Activated T-cell treated with anti-CD3 and anti-CD28 coated beads for 1 hour (primary cell): Measurements from ENCODE around the gene ZNF548.

ENCODE experiments used
- DNase-seq: peaks from one replicate; pipeline ENCODE4 v3.0.0-alpha.2; 2020; ENCODE audit warnings: low read depth

The ZNF548 gene

DNA sequence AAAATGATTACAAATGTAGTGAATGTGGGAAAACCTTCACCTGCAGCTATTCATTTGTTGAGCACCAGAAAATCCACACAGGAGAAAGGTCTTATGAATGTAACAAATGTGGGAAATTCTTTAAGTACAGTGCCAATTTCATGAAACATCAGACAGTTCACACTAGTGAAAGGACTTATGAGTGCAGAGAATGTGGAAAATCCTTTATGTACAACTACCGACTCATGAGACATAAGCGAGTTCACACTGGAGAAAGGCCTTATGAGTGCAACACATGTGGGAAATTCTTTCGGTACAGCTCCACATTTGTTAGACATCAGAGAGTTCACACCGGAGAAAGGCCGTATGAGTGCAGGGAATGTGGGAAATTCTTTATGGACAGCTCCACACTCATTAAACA lies 9.2 kb downstream of the ZNF548 start:
- no peak for DNase-seq

DNA sequence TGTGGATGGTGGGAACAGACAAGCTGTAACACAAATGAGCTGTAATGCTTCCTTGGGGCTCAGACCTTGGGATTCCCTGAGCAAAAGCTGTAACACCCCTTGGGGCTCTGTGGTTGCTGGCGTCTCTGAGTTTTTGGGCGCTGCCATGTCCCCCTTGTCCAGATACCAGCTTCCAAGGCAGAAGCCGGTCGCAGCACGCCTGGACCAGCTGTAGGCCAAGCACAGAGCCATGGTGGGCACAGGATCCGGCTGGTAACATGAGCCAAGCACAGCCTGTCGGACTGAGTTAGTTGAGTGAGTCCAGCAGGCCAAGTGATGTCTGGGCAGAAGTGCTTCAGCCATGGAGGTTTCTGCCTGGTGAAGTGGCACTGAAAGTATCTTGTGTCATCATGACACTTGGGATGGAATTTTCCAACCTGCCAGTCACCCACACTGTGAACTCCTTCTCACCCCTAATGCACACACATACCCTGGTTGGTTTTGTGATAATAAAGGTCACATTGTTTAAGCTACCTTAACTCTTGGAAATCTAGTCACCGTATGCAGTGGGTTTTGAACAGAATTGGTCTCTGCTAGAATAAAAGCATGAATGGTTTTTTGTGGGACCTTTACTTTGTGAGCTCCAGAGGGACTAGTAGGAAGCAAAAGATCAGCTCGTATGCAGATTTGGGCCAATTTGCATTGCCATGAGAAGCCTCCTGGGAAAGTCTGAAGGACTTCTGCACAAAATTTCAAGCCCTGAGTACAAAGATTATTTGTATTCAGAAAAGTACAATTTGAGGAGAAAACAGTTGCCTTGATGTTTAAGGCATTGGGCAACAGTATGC lies 14.3 kb downstream of the ZNF548 start:
- DNase-seq = no peak

- peak; percentile 55 for DNase-seq
Measured at GRCh38 chr19:57406516-57407123, 17.0 kb downstream of the ZNF548 start.

DNA sequence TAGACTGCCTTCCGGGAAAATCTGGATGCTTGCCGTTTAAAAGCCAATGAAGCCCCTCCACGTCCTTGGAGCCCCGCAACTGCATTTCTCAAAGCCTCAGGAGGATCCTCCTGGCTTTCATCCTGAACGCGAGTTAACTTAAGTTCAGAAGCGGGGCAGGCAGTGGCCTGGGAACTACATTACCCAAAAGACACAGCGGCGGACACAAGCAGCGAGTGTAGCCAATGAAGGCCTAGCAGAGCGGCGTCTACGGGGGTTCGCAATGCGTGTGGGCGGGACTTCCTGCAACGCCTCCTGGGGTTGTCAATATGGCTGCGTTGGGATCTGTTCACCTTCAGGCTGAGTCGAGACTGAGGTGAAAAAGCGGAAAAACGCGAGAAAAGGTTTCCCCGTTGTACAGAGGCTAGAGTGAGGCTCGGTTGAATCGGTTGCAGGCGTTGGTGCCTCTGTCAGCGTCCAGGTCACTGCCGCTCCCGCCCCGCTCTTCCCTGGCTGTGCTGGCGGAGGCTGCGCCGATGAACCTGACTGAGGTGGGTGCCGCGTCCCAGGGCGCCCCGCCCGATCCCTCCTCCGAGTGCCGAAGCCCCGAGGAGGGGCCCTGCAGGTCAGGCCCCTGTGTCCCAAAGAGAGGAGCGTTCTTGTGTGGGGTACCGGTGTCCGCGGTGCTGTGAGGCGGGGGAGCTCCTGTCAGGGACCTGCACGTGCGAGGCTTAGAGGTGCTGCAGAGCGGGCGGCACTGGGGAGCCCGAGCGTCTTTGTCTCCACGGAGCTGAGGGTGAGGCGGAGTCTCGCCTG lies 21.4 kb downstream of the ZNF548 start, which contains the start of gene ZNF17:
Gene ZNF17 (plus strand): TSS at position 285 of the 795 bp plus-strand sequence. CDS start 2,455 bp downstream, outside the sequence.
- DNase-seq = peak; percentile 86

- DNase-seq = no peak
Measured at GRCh38 chr19:57419439-57419838, 29.8 kb downstream of the ZNF548 start.

GRCh38 chr19:57421037-57421436 lies 31.4 kb downstream of the ZNF548 start:
- no peak for DNase-seq

GRCh38 chr19:57434386-57435061 lies 44.9 kb downstream of the ZNF548 start:
- DNase-seq = no peak

DNA sequence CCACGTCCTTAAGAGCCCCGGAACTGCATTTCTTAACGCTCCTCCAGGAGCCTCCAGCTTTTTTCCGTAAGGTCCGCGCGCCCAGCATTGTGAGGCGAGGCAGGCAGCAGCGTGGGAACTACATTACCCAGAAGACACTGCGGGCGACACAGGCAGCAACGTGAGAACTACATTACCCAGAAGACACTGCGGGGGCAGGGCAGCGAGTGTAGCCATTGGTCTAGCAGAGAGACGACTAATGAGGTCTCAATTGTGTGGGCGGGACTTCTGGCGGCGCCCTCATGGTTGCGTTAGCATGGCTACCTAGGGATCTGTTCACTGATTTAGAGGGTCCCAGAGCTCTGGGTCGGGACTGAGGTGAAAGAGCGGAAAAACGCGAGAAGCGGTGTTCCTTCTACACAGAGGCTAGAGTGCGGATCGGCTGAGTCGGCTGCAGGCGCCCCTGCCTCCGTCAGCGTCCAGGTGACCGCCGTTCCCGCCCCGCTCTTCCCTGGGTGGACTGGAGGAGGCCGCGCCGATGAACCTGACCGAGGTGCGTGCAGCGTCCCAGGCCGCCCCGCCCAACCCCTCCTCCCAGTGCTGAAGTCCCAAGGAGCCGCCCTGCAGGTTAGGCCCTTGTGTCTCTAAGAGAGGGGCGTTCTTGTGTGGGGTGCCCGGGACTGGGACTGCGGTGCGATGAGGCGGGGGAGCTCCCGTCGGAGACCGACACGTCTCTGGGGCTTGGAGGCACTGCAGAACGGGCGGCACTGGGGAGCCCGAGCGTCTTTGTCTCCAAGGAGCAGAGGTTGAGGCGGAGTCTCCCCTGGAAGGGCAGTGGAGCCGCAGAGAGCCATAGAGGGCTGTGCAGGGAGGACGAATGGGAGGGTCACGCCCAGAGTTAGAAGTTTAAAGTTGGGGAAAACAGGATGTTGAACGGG lies 45.7 kb downstream of the ZNF548 start, which contains the start of gene ZNF749:
Gene ZNF749 (plus strand): TSS at position 264 of the 917 bp plus-strand sequence. CDS start 254 bp downstream, at position 518.
- peak; percentile 91 for DNase-seq

DNA sequence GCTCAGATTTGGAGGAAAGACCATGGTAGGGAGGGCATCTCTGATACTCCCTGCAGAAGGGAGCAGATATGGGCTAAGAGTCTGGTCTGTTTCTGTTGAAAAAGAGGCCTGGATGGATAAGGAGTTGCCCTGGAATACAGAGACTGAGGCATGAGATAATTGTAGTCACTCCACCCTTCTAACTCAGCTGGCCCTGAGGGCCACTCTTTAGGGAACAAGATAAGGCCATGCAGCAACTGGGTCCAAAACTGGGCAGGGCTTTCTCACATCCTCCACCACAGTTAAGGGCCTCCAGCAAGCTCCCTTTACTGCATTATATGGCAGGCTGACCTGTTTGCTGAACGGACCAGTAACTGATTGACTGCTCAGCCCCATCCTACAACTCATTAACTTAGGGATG lies 46.8 kb downstream of the ZNF548 start:
- DNase-seq = no peak

GRCh38 chr19:57437931-57438330 lies 48.3 kb downstream of the ZNF548 start:
- DNase-seq = no peak

DNA sequence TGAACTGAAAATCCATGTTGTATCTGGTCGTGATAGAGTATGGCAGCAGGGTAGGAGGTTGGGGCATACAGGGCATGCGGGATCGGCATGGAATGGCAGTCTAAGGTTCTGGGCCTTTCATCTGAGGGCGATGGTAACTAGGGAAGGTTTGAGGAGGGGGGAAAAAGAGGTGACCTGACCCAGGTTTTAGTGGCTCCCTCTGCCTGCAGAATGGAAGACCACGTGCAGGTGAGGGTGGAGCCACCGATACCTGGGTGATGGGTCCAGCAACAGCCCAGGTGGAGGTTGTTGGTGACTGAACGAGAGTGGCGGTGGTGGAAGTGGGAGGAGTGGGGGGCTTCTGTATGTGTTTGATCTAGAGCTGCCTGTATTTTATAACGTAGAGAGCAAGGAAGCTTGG lies 49.3 kb downstream of the ZNF548 start:
- DNase-seq = no peak

GRCh38 chr19:57441979-57442752 lies 52.5 kb downstream of the ZNF548 start:
- no peak for DNase-seq

- DNase-seq = no peak
Measured at GRCh38 chr19:57443121-57443696, 53.6 kb downstream of the ZNF548 start.

DNA sequence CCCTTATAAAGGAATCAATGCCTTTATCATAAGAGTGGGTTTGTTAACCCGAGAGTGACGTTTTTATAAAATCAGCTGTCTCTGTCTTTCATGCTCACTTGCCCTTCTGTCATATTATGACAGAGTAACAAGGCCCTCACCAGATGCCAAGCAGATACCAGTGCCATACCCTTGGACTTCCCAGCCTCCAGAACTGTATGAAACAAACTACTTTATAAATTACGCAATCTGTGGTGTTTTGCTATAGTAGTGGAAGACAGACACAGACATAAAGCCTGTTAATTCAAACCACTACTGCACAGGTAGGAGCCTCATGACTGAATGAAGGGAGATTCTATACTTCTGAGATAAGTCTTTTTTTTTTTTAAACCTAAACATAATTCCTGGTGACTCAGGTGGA lies 62.7 kb downstream of the ZNF548 start:
- DNase-seq = no peak
